DND-41 (cell line): Measurements from ENCODE around the gene PNPT1.

Source experiments
- CTCF ChIP-seq: IDR thresholded peaks from 2 replicates; pipeline ENCODE4 v1.5.1; 2012; ENCODE audit warnings: borderline replicate concordance, low read length, moderate library complexity, mild to moderate bottlenecking; ENCODE audit not compliant: poor library complexity, severe bottlenecking; ENCODE audit errors: extremely low read depth
- EZH2 ChIP-seq: IDR thresholded peaks from 3 replicates; pipeline ENCODE4 v1.6.1; 2012; ENCODE audit warnings: borderline replicate concordance, low read depth, mild to moderate bottlenecking, moderate library complexity, low read length, inconsistent platforms; ENCODE audit not compliant: severe bottlenecking

DNA sequence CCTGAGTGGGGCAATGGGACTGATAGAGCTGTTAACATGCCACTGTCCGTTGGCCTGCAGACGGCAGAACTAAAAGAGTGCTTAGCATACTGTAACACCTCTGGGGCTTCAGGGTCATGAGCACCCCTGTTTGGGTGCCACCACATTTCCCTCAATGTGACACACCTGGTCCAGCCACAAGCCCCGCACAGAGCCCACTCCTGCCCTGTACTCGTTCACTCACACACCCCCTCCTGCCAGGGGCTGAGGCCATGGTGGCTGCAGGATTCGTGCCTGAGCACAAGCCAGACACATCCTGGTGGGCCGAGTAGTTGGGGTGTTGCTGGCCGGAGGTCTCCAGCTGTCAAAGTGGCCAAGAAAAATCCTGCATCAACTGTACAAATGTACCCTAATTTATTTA lies 71.8 kb downstream of the PNPT1 start:
- TF ChIP-seq CTCF: no peak
- no peak for TF ChIP-seq EZH2
